Stimulated activated CD4-positive, alpha-beta T cell treated with anti-CD3 and anti-CD28 coated beads, Interleukin-12 subunit alpha, Interleukin-12 subunit beta, amount 100 ng/mL, for 24 hours (primary cell): ENCODE results near the gene LRRC8C.
"Not testable (repeated sequence)": the region's sequence is repeated elsewhere in the genome, so short reads cannot be mapped to it uniquely, and the experiment has no call there.

Experiments used
- DNase-seq, 2 experiments: peaks; one replicate each; pipeline ENCODE4 v3.0.0-alpha.2; 2020; ENCODE audit warnings: low read depth in 2 of 2

LRRC8C gene

GRCh38 chr1:89632657-89633247 lies at the start of gene LRRC8C:
LRRC8C (plus strand) TSS chr1:89633120; CDS start chr1:89686474, 53,354 bp downstream.
- DNase-seq: peak; percentile 77

GRCh38 chr1:89584211-89584610 lies 48.7 kb upstream of the LRRC8C start:
- DNase-seq: no peak

- DNase-seq: no peak
Observed at GRCh38 chr1:89584781-89585180, 48.1 kb upstream of the LRRC8C start.

- no peak for DNase-seq
Observed at GRCh38 chr1:89587729-89588161, 45.2 kb upstream of the LRRC8C start.

GRCh38 chr1:89588480-89588879 lies 44.4 kb upstream of the LRRC8C start:
- DNase-seq: no peak

- no peak for DNase-seq
Observed at GRCh38 chr1:89589515-89589914, 43.4 kb upstream of the LRRC8C start.

- DNase-seq: no peak
Observed at GRCh38 chr1:89590341-89591080, 42.4 kb upstream of the LRRC8C start.

GRCh38 chr1:89592861-89593302 lies 40.0 kb upstream of the LRRC8C start:
- DNase-seq: not testable (repeated sequence)

- DNase-seq: no peak
Observed at GRCh38 chr1:89594096-89594740, 38.7 kb upstream of the LRRC8C start.

- DNase-seq: no peak
Observed at GRCh38 chr1:89596698-89597097, 36.2 kb upstream of the LRRC8C start.

GRCh38 chr1:89598450-89599331 lies 34.2 kb upstream of the LRRC8C start:
- no peak for DNase-seq

- DNase-seq: no peak
Observed at GRCh38 chr1:89599332-89599630, 33.6 kb upstream of the LRRC8C start.

GRCh38 chr1:89600451-89601224 lies 32.3 kb upstream of the LRRC8C start:
- DNase-seq: no peak

GRCh38 chr1:89602871-89603404 lies 30.0 kb upstream of the LRRC8C start:
- DNase-seq: no peak

GRCh38 chr1:89603651-89604413 lies 29.1 kb upstream of the LRRC8C start:
- DNase-seq: no peak

- no peak for DNase-seq
Observed at GRCh38 chr1:89604414-89604735, 28.5 kb upstream of the LRRC8C start.

GRCh38 chr1:89605692-89606091 lies 27.2 kb upstream of the LRRC8C start:
- DNase-seq: no peak

GRCh38 chr1:89606227-89606980 lies 26.5 kb upstream of the LRRC8C start:
- no peak for DNase-seq

- no peak for DNase-seq
Observed at GRCh38 chr1:89607156-89607555, 25.8 kb upstream of the LRRC8C start.
